ENCODE measurements around the gene ZDHHC8.

GRCh38 chr22:20126284-20127029 is 5.1 kb upstream of the ZDHHC8 start:
- TF ChIP-seq MAX (IDR thresholded peaks at IDR 0.05; ENCODE audit: low read depth, low read length) (no peak), CTCF (IDR thresholded peaks at IDR 0.05; ENCODE audit: low read depth, low read length) (no peak), POLR2A (IDR thresholded peaks at IDR 0.05; ENCODE audit: extremely low read depth, insufficient read length) (no peak)
